ENCODE measurements around the gene TTC28.

DNA sequence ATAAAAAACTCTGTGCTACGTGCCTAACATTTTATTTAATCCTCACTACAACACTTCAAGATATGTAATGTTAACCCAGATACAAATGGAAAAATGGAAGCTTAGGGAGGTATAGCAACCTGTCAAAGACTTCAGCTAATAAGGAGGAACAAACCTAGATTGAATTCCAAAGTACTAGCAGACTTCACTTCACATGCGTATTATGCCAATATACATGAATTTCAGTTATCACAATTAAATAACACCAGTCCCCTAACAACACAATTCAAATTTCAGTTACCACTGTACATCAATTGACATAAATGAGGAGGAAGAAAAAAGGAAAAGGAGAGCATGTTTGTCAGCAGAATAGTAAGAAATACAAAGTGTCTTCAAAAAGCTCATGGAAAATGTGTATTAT is 60.4 kb downstream of the TTC28 start:
- TF ChIP-seq SUZ12 (IDR thresholded peaks at IDR 0.05; ENCODE audit: extremely low read depth, insufficient read depth, insufficient read length): no peak
- no peak for TF ChIP-seq ZNF274 (IDR thresholded peaks at IDR 0.05; ENCODE audit: low read depth, low read length)
